Lower lobe of right lung (tissue), 2 donors: ENCODE results near the gene ST7. TPM values are rescaled to one million over a fixed set of nuclear protein-coding genes. Genes with fewer than 3 reads are reported as not detected.

ENCODE experiments used
- ATAC-seq, 2 donors: fragments of 200-7000 bp; cut with Tn5 transposase; one replicate each; pipeline ENCODE4 v1.9.1; 2020 to 2022; ENCODE audit warnings: mild to moderate bottlenecking in 2 of 2, moderate library complexity in 2 of 2
- DNase-seq: peaks from one replicate; pipeline ENCODE4 v3.0.0-alpha.2; 2020
- H3K27ac ChIP-seq: fragments of 200-600 bp; one replicate; pipeline ENCODE4 v1.8.0; 2022
- H3K27me3 ChIP-seq: fragments of 200-600 bp; one replicate; pipeline ENCODE4 v1.8.0; 2022; ENCODE audit warnings: low read depth
- H3K36me3 ChIP-seq: fragments of 200-600 bp; one replicate; pipeline ENCODE4 v1.8.0; 2022; ENCODE audit warnings: mild to moderate bottlenecking
- H3K4me1 ChIP-seq: fragments of 200-600 bp; one replicate; pipeline ENCODE4 v1.8.0; 2022
- H3K4me3 ChIP-seq: fragments of 200-600 bp; one replicate; pipeline ENCODE4 v1.8.0; 2022; ENCODE audit warnings: mild to moderate bottlenecking
- H3K9me3 ChIP-seq: fragments of 200-600 bp; one replicate; pipeline ENCODE4 v1.8.0; 2022
- intact Hi-C: fragments of 100-400 bp; cut with DNase I; formaldehyde crosslinking; loops from one replicate; pipeline ENCODE4 v1.11.0; 2022
- total RNA-seq: library from RNA; stranded (reverse); fragmentation: NEBNext Ultra II Directional; extraction: Animal tissue kit (Norgen Biotek cat#: 25700); gene quantifications from one replicate; pipeline ENCODE4 v1.2.1, GENCODE V29; 2021
- TF ChIP-seq, protein P1 (sequence below): fragments of 200-600 bp; IDR thresholded peaks from one replicate; pipeline ENCODE4 v1.8.0; 2022; ENCODE audit warnings: antibody characterized with exemption, mild to moderate bottlenecking
- donor health status: DM: no; HTN: yes; CAD: no; lungs with severe emphysema.

Gene ST7
- total RNA-seq, 1 donor from 2014 or later: 51.1 TPM

GRCh38 chr7:116988363-116988989, 35.2 kb downstream of the ST7 start:
- H3K27ac ChIP-seq: no peak overlapping the region
- DNase-seq (no peak), ATAC-seq (no peak)
- TF ChIP-seq, protein P1, sequence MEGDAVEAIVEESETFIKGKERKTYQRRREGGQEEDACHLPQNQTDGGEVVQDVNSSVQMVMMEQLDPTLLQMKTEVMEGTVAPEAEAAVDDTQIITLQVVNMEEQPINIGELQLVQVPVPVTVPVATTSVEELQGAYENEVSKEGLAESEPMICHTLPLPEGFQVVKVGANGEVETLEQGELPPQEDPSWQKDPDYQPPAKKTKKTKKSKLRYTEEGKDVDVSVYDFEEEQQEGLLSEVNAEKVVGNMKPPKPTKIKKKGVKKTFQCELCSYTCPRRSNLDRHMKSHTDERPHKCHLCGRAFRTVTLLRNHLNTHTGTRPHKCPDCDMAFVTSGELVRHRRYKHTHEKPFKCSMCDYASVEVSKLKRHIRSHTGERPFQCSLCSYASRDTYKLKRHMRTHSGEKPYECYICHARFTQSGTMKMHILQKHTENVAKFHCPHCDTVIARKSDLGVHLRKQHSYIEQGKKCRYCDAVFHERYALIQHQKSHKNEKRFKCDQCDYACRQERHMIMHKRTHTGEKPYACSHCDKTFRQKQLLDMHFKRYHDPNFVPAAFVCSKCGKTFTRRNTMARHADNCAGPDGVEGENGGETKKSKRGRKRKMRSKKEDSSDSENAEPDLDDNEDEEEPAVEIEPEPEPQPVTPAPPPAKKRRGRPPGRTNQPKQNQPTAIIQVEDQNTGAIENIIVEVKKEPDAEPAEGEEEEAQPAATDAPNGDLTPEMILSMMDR: peak; percentile 44
- no peaks in the 10 kb centered on the region for H3K36me3 ChIP-seq
- no peaks in the 10 kb centered on the region for H3K27me3 ChIP-seq
- intact Hi-C loops: loop anchor here (5.0 kb wide), 1 partner anchor 129 kb away; no protein-coding TSS in a partner anchor
- no peaks in the 10 kb centered on the region for H3K4me1 ChIP-seq
- H3K4me3 ChIP-seq: no peak overlapping the region
- no peaks in the 10 kb centered on the region for H3K9me3 ChIP-seq

DNA sequence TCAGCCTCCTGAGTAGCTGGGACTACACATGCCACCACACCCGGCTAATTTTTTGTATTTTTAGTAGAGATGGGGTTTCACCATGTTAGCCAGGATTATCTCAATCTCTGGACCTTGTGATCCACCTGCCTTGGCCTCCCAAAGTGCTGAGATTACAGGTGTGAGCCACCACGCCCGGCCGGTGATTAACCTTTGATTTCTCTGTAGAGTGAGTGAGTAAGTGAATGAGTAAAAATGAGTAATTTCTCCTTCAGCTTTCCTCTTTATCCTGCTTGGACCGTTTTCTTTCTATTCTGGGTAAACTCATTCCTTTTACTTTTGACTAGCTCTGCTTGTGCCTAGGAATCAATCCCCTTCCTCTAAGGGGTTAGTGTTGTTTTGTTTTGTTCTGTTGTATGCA, 36.8 kb downstream of the ST7 start:
- ATAC-seq: no peak
- no peaks in the 10 kb centered on the region for H3K9me3 ChIP-seq
- H3K4me1 ChIP-seq: no peaks in the 10 kb centered on the region
- no peak for DNase-seq
- H3K36me3 ChIP-seq: no peaks in the 10 kb centered on the region
- H3K4me3 ChIP-seq: no peak overlapping the region
- TF ChIP-seq, protein P1: no peak
- intact Hi-C loops: no loop called here
- no peaks in the 10 kb centered on the region for H3K27me3 ChIP-seq
- no peak overlapping the region for H3K27ac ChIP-seq

GRCh38 chr7:116991233-116991632, 37.9 kb downstream of the ST7 start:
- intact Hi-C loops: no loop called here
- H3K27me3 ChIP-seq: no peaks in the 10 kb centered on the region
- H3K27ac ChIP-seq: no peak overlapping the region
- ATAC-seq (no peak), DNase-seq (no peak)
- no peaks in the 10 kb centered on the region for H3K9me3 ChIP-seq
- TF ChIP-seq, protein P1: no peak
- H3K4me3 ChIP-seq: no peak overlapping the region
- no peaks in the 10 kb centered on the region for H3K4me1 ChIP-seq
- no peaks in the 10 kb centered on the region for H3K36me3 ChIP-seq

GRCh38 chr7:116994611-116995010, 41.3 kb downstream of the ST7 start:
- no peaks in the 10 kb centered on the region for H3K4me1 ChIP-seq
- no peak overlapping the region for H3K27ac ChIP-seq
- no peak for DNase-seq
- H3K9me3 ChIP-seq: no peaks in the 10 kb centered on the region
- TF ChIP-seq, protein P1: no peak
- intact Hi-C loops: no loop called here
- peak in 1 of 2 donors; percentile 27 for ATAC-seq
- no peak overlapping the region for H3K4me3 ChIP-seq
- no peaks in the 10 kb centered on the region for H3K36me3 ChIP-seq
- H3K27me3 ChIP-seq: no peaks in the 10 kb centered on the region

- DNase-seq (no peak), ATAC-seq (no peak)
- Histone ChIP-seq H3K27ac (no peak overlapping the region), H3K4me3 (no peak overlapping the region), H3K4me1 (no peaks in the 10 kb centered on the region), H3K27me3 (no peaks in the 10 kb centered on the region), H3K36me3 (no peaks in the 10 kb centered on the region), H3K9me3 (no peaks in the 10 kb centered on the region)
- intact Hi-C loops: no loop called here
- TF ChIP-seq, protein P1: no peak
These were observed 44.7 kb downstream of the ST7 start for GRCh38 chr7:116997972-116998371.
